HepG2 (cell line): ENCODE data around the gene TMEM190. TPM values are rescaled to one million over a fixed set of nuclear protein-coding genes. Genes with fewer than 3 reads are reported as not detected.
A peak's percentile ranks its signal among the peaks of the same experiment; 100 is the strongest.

Experiments
- CHCHD3 ChIP-seq: sonication (generic); formaldehyde crosslinking; IDR thresholded peaks from 2 replicates; pipeline ENCODE4 v1.8.0; 2022; ENCODE audit warnings: mild to moderate bottlenecking, missing genetic modification reagents, moderate library complexity
- GATA4 ChIP-seq: sonication (generic); IDR thresholded peaks from 2 replicates; pipeline ENCODE4 v1.6.1; 2016; ENCODE audit warnings: antibody characterized with exemption, low read depth, borderline replicate concordance
- GPN1 ChIP-seq: sonication (generic); formaldehyde crosslinking; IDR thresholded peaks from 2 replicates; pipeline ENCODE4 v1.5.1; 2020; ENCODE audit warnings: missing genetic modification reagents, borderline replicate concordance
- GTF2F1 ChIP-seq: fragments of 150-350 bp; IDR thresholded peaks from 2 replicates; pipeline ENCODE4 v1.6.1; 2014; ENCODE audit warnings: low read length
- HES4 ChIP-seq: sonication (generic); formaldehyde crosslinking; IDR thresholded peaks from 2 replicates; pipeline ENCODE4 v1.9.0; 2021; ENCODE audit warnings: mild to moderate bottlenecking, missing genetic modification reagents, borderline replicate concordance
- KDM4B ChIP-seq: sonication (generic); formaldehyde crosslinking; IDR thresholded peaks from 2 replicates; pipeline ENCODE4 v1.4.0; 2020; ENCODE audit warnings: missing genetic modification reagents
- KLF13 ChIP-seq: sonication (generic); formaldehyde crosslinking; IDR thresholded peaks from 2 replicates; pipeline ENCODE4 v1.4.0; 2020; ENCODE audit warnings: mild to moderate bottlenecking, missing genetic modification reagents
- MXI1 ChIP-seq: IDR thresholded peaks from 3 replicates; pipeline ENCODE4 v1.6.1; 2012; ENCODE audit warnings: low read depth, low read length, inconsistent platforms, borderline replicate concordance
- PHF5A ChIP-seq: IDR thresholded peaks from one replicate; pipeline ENCODE4 v1.6.1; 2018; ENCODE audit warnings: low read depth, missing genetic modification reagents; ENCODE audit not compliant: unreplicated experiment
- RXRB ChIP-seq: IDR thresholded peaks from 2 replicates; pipeline ENCODE4 v1.6.1; 2016; ENCODE audit warnings: borderline replicate concordance, missing genetic modification reagents, missing compliant biosample characterization
- SIX1 ChIP-seq: sonication (generic); formaldehyde crosslinking; IDR thresholded peaks from 2 replicates; pipeline ENCODE4 v1.4.0; 2020; ENCODE audit warnings: missing genetic modification reagents, borderline replicate concordance
- SIX4 ChIP-seq: sonication (generic); formaldehyde crosslinking; IDR thresholded peaks from 2 replicates; pipeline ENCODE4 v1.4.0; 2020; ENCODE audit warnings: missing genetic modification reagents
- TOE1 ChIP-seq: sonication (generic); formaldehyde crosslinking; IDR thresholded peaks from 2 replicates; pipeline ENCODE4 v1.4.0; 2020; ENCODE audit warnings: mild to moderate bottlenecking, missing genetic modification reagents
- XRCC5 ChIP-seq: fragments of 200-400 bp; formaldehyde crosslinking; optimal IDR thresholded peaks from 2 replicates; pipeline ENCODE3; 2017; ENCODE audit warnings: mild to moderate bottlenecking, low read length
- ZBTB8A ChIP-seq: sonication (generic); formaldehyde crosslinking; IDR thresholded peaks from 2 replicates; pipeline ENCODE4 v1.4.0; 2020; ENCODE audit warnings: mild to moderate bottlenecking, low read depth, missing genetic modification reagents, borderline replicate concordance
- ZNF496 ChIP-seq: sonication (generic); formaldehyde crosslinking; IDR thresholded peaks from 2 replicates; pipeline ENCODE4 v1.8.1; 2023; ENCODE audit warnings: mild to moderate bottlenecking, moderate library complexity, missing genetic modification reagents; ENCODE audit not compliant: insufficient replicate concordance
- ZNF660 ChIP-seq: sonication (generic); formaldehyde crosslinking; IDR thresholded peaks from 2 replicates; pipeline ENCODE4 v1.5.1; 2020; ENCODE audit warnings: mild to moderate bottlenecking, low read depth, missing genetic modification reagents, borderline replicate concordance
- polyA plus RNA-seq, 8 experiments: library from polyadenylated mRNA; depleted of rRNA in 3 of 8; stranded (reverse) in 7 of 8; unstranded in 1 of 8; fragments of >200 nt; fragmentation: Illumina TruSeq in 4 of 8; extraction: Trizol in 4 of 8; gene quantifications; 2 replicates each; pipeline versions ENCODE4 v1.2.1 to v1.2.3, GENCODE V29; 2011 to 2016; ENCODE audit warnings: low read depth in 4 of 8, missing spikeins in 1 of 8, mixed read lengths in 1 of 8; ENCODE audit not compliant: insufficient read depth in 1 of 8
- total RNA-seq, 5 experiments: library from RNA; depleted of rRNA; stranded (reverse); fragments of >200 nt; fragmentation: Illumina TruSeq; extraction: Trizol; gene quantifications; 2 replicates each; pipeline ENCODE4 v1.2.3, GENCODE V29; 2016; ENCODE audit warnings: low read depth in 1 of 5
- TF ChIP-seq, protein P1 (sequence below): sonication (generic); formaldehyde crosslinking; IDR thresholded peaks from 2 replicates; pipeline ENCODE4 v1.4.0; 2020; ENCODE audit warnings: missing genetic modification reagents
- TF ChIP-seq, protein P2 (sequence below): sonication (generic); formaldehyde crosslinking; IDR thresholded peaks from 2 replicates; pipeline ENCODE4 v1.4.0; 2020; ENCODE audit warnings: mild to moderate bottlenecking, missing genetic modification reagents
- TF ChIP-seq, protein P3 (sequence below): sonication (generic); formaldehyde crosslinking; IDR thresholded peaks from 2 replicates; pipeline ENCODE4 v1.4.0; 2020; ENCODE audit warnings: missing genetic modification reagents; ENCODE audit errors: not compliant biosample characterization
- TF ChIP-seq, protein P4 (sequence below): sonication (generic); formaldehyde crosslinking; IDR thresholded peaks from 2 replicates; pipeline ENCODE4 v1.4.0; 2020; ENCODE audit warnings: mild to moderate bottlenecking, missing genetic modification reagents
- TF ChIP-seq, protein P5 (sequence below): sonication (generic); formaldehyde crosslinking; conservative IDR thresholded peaks from 2 replicates; pipeline ENCODE4 v1.4.0; 2020; ENCODE audit warnings: missing genetic modification reagents

TMEM190 gene
- total and polyA plus RNA-seq, 2 of the 13 experiments (the other 11 are each of a cell fraction or from before 2014, with no cell fraction given): 0.35 to 0.83 TPM

DNA sequence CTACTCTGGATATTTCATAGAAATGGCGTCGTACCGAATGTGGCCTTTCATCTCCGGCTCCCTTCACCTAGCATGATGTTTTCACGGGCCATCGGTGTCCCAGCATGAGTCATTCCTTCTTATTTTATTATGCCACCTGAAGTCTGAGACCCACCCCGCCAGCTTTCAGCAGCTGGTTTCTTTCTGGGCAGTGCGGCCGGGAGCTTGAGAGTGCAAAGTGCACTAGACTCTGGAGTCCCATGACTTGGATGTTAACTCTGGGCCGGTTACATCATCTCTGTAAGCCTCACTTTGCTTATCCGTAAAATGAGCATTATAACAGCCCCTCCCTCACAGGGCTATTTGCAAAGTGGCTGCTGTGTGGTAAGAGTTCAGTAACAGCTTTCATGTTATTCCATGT is 42.8 kb upstream of the TMEM190 start (continued):
- TF ChIP-seq, protein P1, sequence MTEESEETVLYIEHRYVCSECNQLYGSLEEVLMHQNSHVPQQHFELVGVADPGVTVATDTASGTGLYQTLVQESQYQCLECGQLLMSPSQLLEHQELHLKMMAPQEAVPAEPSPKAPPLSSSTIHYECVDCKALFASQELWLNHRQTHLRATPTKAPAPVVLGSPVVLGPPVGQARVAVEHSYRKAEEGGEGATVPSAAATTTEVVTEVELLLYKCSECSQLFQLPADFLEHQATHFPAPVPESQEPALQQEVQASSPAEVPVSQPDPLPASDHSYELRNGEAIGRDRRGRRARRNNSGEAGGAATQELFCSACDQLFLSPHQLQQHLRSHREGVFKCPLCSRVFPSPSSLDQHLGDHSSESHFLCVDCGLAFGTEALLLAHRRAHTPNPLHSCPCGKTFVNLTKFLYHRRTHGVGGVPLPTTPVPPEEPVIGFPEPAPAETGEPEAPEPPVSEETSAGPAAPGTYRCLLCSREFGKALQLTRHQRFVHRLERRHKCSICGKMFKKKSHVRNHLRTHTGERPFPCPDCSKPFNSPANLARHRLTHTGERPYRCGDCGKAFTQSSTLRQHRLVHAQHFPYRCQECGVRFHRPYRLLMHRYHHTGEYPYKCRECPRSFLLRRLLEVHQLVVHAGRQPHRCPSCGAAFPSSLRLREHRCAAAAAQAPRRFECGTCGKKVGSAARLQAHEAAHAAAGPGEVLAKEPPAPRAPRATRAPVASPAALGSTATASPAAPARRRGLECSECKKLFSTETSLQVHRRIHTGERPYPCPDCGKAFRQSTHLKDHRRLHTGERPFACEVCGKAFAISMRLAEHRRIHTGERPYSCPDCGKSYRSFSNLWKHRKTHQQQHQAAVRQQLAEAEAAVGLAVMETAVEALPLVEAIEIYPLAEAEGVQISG: peak; percentile 47; the same call in 1 of the 2 replicates
- TF ChIP-seq MXI1: peak; percentile 49; the same call in 1 of the 3 replicates
- TF ChIP-seq CHCHD3: no peak
- no peak for TF ChIP-seq ZNF660 (CRISPR knock-in tag)
- TF ChIP-seq TOE1 (CRISPR knock-in tag): no peak
- no peak; the same call in 1 of the 2 replicates for TF ChIP-seq GATA4
- TF ChIP-seq RXRB: peak; percentile 80
- TF ChIP-seq ZNF496 (CRISPR knock-in tag): no peak
- TF ChIP-seq GPN1 (CRISPR knock-in tag): no peak
- no peak for TF ChIP-seq ZBTB8A
- no peak for TF ChIP-seq KLF13 (CRISPR knock-in tag)
- TF ChIP-seq, protein P2, sequence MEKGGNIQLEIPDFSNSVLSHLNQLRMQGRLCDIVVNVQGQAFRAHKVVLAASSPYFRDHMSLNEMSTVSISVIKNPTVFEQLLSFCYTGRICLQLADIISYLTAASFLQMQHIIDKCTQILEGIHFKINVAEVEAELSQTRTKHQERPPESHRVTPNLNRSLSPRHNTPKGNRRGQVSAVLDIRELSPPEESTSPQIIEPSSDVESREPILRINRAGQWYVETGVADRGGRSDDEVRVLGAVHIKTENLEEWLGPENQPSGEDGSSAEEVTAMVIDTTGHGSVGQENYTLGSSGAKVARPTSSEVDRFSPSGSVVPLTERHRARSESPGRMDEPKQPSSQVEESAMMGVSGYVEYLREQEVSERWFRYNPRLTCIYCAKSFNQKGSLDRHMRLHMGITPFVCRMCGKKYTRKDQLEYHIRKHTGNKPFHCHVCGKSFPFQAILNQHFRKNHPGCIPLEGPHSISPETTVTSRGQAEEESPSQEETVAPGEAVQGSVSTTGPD: no peak
- TF ChIP-seq, protein P3, sequence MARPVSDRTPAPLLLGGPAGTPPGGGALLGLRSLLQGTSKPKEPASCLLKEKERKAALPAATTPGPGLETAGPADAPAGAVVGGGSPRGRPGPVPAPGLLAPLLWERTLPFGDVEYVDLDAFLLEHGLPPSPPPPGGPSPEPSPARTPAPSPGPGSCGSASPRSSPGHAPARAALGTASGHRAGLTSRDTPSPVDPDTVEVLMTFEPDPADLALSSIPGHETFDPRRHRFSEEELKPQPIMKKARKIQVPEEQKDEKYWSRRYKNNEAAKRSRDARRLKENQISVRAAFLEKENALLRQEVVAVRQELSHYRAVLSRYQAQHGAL (CRISPR knock-in tag): no peak
- TF ChIP-seq GTF2F1: no peak
- TF ChIP-seq XRCC5: no peak
- TF ChIP-seq PHF5A (CRISPR knock-in tag): peak; percentile 26
- TF ChIP-seq, protein P4, sequence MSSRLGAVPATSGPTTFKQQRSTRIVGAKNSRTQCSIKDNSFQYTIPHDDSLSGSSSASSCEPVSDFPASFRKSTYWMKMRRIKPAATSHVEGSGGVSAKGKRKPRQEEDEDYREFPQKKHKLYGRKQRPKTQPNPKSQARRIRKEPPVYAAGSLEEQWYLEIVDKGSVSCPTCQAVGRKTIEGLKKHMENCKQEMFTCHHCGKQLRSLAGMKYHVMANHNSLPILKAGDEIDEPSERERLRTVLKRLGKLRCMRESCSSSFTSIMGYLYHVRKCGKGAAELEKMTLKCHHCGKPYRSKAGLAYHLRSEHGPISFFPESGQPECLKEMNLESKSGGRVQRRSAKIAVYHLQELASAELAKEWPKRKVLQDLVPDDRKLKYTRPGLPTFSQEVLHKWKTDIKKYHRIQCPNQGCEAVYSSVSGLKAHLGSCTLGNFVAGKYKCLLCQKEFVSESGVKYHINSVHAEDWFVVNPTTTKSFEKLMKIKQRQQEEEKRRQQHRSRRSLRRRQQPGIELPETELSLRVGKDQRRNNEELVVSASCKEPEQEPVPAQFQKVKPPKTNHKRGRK (CRISPR knock-in tag): no peak
- TF ChIP-seq, protein P5, sequence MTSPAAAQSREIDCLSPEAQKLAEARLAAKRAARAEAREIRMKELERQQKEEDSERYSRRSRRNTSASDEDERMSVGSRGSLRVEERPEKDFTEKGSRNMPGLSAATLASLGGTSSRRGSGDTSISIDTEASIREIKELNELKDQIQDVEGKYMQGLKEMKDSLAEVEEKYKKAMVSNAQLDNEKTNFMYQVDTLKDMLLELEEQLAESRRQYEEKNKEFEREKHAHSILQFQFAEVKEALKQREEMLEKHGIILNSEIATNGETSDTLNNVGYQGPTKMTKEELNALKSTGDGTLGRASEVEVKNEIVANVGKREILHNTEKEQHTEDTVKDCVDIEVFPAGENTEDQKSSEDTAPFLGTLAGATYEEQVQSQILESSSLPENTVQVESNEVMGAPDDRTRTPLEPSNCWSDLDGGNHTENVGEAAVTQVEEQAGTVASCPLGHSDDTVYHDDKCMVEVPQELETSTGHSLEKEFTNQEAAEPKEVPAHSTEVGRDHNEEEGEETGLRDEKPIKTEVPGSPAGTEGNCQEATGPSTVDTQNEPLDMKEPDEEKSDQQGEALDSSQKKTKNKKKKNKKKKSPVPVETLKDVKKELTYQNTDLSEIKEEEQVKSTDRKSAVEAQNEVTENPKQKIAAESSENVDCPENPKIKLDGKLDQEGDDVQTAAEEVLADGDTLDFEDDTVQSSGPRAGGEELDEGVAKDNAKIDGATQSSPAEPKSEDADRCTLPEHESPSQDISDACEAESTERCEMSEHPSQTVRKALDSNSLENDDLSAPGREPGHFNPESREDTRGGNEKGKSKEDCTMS (CRISPR knock-in tag): no peak
- TF ChIP-seq SIX4: 0 out of 2 replicates have a peak, but pooled peaks have one; percentile 26
- no peak for TF ChIP-seq SIX1
- no peak for TF ChIP-seq HES4 (CRISPR knock-in tag)
- no peak for TF ChIP-seq KDM4B (CRISPR knock-in tag)
